ENCODE measurements around the gene SSBP3.

GRCh38 chr1:54375298-54375697 is 30.9 kb downstream of the SSBP3 start:
- TF ChIP-seq CTCF (IDR thresholded peaks at IDR 0.05) (no peak), POLR2A (IDR thresholded peaks at IDR 0.05) (no peak)

Data from body of pancreas (tissue), 4 donors.